Epithelial cell of prostate (primary cell): ENCODE measurements around the gene MYCBP2.

Experiments used
- DNase-seq: peaks from one replicate; pipeline ENCODE4 v3.0.0-alpha.2; 2011; ENCODE audit warnings: low read depth, low spot score
- H3K27ac ChIP-seq: fragments of 450-650 bp; 2 replicates; pipeline ENCODE4 v1.5.1; 2017; ENCODE audit warnings: mild to moderate bottlenecking

Gene MYCBP2

DNA sequence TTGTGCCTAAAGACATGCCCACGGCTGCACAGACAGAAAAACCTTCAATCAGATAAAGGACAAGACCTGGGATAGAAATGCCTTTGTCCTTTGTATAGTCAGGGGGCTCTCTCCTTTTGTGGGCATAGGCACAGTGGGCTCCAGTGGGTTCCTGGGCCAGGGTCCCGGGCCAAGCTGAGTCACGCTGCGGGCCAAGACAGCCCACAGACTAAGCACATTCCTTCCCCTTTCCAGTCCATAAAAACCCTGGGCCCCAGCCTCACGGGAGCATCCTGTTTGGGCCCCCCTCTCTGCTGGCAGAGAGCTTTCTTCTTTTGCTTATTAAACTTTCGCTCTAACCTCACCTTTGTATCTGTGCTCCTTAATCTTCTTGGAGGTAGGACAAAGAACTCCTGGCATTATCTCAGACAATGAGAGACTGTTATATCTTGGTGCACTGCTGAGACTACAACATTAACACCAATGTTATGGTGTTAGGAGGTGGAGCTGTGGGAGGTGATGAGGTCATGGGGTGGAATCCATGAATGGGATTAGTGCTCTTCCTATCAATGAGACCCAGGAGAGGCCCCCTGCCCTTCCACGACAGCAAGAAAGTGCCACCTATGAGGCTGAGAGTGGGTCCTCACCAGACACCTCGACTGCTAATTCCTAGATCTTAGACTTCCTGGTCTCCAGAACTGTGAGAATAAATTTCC, 279.1 kb downstream of the MYCBP2 start:
- H3K27ac ChIP-seq = no peak overlapping the region
- DNase-seq = no peak

DNA sequence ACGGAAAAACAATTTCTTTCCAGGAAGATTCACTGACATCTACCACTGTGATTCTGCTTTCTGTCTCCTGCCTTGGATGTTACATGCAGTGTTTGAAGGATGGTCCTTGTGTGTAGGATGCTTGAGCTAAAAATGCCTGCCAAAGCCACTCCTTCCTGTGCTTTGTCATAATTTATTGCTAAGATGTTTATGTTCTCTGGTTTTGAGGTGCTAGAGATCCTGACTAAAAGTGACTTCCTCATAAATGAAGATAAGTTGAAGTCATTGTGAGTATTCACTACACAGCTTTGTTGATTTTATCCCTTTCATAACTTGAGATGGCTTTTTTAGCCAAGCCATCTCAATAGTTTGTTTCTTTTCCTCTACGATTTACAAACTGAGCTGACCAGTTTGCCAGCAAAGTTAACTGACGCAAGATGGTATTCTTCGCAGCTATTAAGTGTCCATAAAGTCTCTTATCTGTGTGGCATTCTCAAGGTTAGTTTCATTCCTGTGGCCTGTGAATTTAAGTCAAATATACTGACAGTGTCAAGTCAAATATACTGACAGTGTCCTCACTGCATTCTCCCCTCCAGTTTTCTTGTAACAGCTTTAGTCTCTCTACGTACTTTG, 284.2 kb downstream of the MYCBP2 start:
- DNase-seq = no peak
- H3K27ac ChIP-seq = no peak overlapping the region

DNA sequence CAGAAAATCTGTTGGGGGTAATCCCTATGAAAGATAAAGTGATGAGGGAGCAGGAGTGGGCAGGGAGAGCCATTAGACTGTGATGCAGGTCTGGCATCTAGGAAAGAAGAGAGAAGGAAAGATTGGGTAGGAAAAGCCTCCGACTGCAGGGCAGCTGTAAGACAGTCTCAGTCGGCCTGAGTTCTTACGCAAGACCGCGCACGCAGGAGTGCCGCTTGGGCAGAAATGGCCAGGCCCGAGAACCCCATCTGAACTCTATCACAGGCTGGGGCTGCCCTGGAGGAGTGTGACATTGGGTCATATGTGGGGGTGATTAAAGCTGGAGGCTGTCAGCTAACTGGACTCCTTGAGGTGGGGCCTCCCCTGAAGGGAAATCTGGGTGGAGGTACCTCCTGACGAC, 286.1 kb downstream of the MYCBP2 start:
- DNase-seq = no peak

DNA sequence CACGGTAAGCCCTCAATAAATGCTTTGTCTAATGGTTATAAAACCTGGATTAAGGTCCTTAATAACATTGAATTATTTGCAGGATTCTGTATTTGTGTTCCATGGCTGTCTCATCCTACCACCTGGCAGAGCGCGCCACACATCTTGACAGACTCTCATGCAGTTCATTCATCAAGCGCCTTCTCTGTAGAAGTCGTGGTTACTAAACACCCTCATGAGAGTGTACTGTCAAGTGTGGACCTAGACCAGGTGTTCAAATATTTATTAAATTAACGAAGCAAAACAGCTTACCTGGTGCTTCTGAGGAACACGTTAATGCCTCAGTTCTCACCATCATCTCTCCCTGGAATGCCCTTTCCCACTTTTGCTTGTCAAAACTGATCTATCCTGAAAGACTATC, 286.8 kb downstream of the MYCBP2 start:
- no peak overlapping the region for H3K27ac ChIP-seq
- no peak for DNase-seq

More for the DNA sequence above, 286.1 kb downstream of the MYCBP2 start:
- no peak overlapping the region for H3K27ac ChIP-seq

DNA sequence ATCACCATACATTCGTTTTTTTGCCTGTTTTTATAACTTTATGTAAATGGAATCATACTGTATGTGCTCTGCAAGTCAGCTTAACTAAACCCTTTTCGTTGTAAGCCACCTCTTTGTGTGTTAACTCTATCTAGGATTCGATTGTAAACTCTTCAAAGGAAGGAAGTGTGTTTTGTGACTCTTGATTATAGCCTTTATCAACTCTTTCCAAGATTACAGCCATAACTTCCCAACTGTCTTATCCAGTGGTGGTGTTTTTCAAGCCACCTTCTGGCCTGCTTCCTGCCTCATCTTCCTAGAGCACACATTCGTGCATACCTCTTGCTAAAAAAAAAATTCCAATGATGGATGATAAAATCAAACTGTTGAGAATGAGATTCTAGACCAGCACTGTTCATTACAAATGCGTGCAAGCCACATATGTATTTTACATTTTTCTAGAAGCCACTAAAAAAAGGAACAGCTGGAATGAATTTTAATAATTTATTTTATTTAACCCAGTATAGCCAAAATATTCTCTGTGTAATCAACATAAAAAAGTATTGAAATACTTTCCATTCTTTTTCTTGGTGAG, 287.9 kb downstream of the MYCBP2 start:
- no peak overlapping the region for H3K27ac ChIP-seq
- DNase-seq = no peak

DNA sequence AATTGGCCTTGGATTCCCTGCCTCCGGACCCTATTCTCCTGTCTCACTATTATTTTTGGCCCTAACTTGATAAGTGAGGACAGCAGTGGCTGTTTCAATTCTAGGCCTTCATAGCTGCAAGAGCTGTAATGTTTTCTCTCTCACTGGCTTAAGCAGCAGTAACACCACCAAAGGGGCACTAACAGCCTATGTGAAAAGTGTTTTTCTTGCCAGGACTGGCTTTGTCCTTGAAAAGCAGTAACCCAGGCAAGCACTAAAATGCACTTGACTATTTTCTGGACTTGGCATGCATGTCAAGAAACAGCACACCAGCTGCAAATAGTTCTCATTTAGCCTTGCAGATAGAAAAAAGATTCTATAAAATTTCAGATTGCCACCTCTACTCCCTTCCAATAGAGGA, 290.6 kb downstream of the MYCBP2 start:
- no peak for DNase-seq

DNA sequence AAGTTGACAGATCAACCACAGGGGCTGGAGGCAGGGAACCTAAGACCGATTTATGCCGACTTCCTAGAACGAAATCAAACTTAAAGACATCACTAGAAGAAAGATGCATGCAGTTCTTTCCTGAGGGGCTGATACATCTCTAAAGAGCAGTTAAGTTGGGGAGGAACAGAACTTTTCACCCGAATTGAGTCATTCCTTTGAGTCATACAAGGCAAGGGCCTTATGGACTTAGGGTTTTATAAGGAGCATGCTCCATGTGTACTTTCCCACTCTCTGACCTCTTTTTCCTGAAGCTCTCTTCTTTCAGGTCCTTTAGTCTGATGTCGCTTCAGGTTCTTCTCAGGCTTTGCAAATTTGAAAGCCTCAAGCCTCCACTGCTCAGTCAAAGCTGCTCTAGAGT, 292.0 kb downstream of the MYCBP2 start:
- H3K27ac ChIP-seq = no peak overlapping the region
- no peak for DNase-seq

More for the DNA sequence above, 290.6 kb downstream of the MYCBP2 start:
- no peak overlapping the region for H3K27ac ChIP-seq

DNA sequence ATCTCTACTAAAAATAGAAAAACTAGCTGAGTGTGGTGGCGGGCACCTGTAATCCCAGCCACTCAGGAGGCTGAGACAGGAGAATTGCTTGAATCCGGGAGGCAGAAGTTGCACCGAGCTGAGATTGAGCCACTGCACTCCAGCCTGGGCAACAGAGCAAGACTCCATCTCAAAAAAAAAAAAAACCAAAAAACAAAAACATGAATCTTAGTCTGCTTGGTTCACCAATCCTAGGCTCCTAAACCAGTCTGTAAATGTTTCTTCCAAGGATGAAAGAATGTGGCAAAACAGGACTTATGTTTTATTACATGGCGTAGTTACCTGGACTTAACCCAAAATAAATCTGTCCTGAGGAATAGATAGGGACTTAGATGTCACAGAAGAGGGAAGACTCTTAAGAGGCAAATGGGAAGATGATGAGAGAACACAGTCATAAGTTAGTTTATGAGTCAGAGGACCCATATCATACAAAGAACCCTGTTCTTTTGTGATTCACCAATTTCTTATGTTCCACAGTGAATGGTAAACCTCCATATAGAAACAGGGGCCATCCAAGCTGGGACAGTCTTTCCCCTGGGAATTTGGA, 293.1 kb downstream of the MYCBP2 start:
- DNase-seq = no peak
- H3K27ac ChIP-seq = no peak overlapping the region

DNA sequence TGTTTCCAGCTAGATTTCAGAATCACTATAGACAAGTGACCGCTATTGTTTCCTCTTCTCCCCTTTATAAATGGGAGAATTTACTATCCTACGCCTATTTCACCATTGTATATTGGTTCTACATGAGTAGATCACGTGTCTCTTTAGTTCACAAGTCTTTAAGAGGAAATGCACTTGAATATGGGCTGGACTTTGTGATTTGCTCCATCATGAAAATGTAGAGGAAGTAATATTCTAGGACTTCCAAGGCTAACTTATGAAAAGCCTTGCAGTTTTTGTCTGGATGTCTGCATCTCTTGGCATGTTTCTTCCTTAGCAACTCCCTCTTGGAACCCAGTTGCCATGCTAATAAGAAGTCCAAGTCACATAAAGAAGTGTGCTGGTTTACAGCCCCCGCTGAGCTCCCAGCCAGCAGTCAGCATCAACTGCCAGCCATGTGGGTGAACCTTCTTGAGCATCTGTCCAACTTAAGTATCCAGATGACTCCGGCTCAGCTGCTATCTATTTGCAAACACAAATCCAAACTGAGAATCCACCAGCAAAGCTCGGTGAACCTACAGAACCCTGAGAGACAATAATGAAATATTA, 295.1 kb downstream of the MYCBP2 start:
- no peak for DNase-seq
- H3K27ac ChIP-seq = no peak overlapping the region

DNA sequence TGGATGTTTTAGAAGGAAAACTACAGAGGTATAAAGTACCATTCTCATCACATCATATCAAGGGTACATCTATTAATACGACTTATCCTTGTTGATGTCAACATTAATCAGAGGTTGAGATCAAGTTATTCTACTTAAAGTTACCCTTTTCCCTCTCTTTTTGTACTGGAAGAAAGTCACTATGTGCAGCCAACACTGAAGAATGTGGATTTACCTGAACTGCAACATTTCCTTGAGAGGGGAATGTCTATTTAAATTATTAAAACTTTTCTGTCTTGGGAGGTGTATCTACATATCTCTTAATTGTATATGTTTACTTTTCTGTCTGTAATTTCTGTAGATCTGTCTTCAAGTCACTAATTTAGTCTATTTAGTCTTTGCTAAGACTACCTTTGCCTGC, 297.5 kb downstream of the MYCBP2 start:
- no peak overlapping the region for H3K27ac ChIP-seq
- DNase-seq = no peak

DNA sequence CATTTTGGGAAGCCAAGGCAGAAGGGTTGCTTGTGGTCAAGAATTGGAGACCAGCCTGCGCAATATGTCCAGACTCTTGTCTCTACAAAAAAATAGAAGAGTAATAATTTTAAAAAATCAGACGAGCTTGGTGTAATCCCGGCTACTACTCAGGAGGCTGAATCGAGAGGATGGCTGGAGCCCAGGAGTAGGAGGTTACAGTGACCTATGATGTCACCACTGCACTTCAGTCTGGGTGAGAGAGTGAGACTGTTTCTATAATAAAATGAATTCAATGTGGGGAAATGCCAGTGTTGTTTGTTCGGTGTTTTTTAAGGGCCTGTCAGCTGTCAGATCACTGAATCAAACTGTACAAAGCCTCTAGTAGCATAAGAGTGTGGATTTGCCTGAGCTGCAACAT, 298.7 kb downstream of the MYCBP2 start:
- H3K27ac ChIP-seq = no peak overlapping the region
- no peak for DNase-seq

DNA sequence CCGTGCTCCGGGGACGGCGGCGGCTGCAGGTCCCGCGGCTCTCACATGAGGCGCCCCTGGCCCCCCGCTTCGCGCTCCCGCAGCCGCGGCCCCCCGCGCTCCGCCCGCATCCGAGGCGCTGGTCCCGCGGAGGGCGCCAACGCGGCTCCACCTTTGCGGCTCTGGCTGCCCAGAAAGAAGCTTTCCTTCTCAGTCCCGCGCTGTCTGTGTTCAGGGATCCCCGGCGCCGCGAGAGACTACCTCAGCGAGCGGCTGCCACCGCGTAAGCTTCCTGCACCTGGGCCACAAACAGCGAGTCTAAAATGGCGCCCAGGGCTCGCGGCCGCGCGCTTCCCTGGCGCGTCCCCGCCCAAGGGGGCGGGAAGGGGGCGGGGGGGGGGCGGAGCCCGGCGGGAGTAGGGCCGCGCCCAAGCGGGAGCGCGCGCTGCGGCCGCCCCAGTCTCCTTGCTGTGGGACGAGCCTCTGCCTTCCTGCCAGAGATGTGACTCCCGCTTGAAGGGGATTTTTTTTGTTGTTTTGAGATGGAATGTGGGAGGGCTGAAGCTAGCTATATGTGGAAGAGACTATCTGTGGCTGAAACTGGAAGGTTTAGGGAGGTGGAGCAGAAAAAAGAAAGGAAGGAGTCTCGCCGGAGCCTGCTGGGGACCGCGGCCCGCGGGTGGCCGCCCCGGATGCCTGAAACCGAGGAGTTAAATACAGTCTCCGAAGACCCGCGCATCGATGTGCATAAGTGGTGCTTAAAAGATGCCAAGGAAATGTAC, 299.9 kb downstream of the MYCBP2 start, which contains the start of gene FBXL3:
Gene FBXL3, minus strand, starts transcription at position 299 of the 761 bp plus-strand sequence. CDS start 5,299 bp downstream, outside the sequence.
- H3K27ac ChIP-seq = peak within 1 kb of the TSS; percentile 89
- DNase-seq = peak; percentile 31

DNA sequence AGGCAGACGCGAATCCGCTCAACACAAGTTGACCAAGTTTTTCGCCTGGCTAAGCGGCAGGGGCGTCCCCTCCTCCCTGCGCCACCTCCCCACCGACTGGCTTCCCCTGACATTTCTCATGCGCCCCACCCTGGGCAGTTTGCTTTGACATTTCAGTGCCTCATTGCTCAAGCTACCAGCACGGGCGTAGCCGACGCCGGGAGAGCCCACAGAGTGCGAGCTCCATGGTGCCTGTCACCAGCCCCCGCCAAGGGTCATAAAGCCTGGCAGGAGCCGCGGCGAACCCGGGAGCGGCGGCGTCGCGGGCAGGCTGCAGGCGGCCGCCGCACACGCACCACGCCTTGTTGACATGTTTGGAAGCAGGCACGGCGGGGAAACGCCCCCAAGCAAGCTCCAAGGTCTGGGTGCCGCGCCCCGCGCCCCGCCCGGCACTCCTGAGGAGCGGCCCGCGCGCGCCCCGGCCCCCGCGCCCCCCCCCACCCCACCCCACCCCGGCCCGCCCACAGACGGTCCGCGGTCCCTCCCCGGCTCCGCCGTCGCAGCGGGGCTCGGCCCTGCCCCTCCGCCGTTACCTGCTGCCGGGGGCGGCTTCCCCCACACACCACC, 300.5 kb downstream of the MYCBP2 start:
- DNase-seq = no peak
- H3K27ac ChIP-seq = peak overlapping the region; percentile 89

DNA sequence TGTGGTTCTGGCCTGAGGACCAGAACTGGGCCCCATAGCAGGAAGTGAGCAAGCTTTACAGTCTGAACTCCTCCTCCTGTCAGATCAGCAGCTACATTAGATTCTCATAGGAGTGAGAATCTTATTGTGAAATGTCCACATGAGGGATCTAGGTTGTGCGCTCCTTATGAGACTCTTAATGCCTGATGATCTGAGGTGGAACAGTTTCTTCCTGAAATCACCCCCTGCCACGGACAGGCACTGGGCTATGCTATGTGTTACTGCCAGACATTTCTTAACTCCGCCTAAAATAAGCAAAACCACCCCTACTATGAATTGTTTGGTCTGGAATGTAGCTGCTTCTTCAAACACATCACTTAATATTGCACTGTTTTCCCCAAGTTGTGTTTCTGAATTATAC, 304.6 kb downstream of the MYCBP2 start:
- no peak for DNase-seq
- H3K27ac ChIP-seq = no peak overlapping the region

DNA sequence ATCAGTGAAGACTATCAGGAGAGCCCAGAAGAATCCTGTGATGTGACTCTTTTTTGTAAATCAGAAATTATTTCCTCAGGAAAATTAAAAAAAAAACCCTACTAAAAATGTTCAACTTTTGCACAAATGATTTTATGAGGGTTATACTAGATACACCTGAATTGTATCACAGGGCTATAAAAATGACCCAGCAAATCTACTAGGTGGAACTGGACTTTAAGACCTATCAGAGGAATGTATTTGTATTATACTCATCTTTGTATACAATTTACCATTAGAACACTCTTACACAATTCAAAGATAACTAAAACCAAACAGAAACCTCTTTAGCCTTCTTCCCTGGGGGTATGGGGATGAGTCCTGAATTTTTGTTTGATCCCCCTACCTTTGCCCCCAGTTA, 307.1 kb downstream of the MYCBP2 start:
- no peak for DNase-seq
- H3K27ac ChIP-seq = no peak overlapping the region

DNA sequence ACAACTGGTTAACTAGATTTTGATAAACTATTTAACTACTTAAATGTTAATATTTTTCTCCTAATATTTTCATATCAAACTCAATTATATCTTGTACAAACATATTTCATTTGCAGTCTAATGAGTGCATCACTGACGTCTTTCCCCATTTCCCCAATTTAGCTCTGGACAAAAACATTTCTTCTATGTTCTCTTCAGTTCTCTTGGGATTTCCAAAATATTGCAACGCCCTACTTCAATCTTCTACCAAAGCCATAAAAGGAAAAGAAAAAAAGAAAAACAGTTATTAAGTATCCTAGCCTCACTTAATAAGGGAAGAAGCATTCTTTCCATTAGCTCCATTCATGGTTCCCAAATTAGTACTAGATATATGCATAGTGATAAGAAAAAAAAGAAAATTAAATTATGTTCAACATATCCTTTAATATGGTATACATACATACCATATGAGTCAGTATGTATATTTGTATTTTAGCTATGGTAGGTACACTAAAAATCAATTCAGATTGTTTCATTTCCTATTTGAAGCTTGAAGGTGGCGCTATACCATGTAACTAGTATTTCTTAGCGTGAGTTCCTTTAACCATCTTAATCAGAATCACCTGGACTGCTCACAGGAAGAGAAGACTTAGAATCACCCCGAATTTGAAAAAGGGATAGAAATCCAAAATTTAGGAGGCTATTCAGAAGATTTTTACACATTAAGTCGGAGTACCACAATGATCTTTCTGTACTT, 309.8 kb downstream of the MYCBP2 start:
- no peak for DNase-seq
- H3K27ac ChIP-seq = no peak overlapping the region

DNA sequence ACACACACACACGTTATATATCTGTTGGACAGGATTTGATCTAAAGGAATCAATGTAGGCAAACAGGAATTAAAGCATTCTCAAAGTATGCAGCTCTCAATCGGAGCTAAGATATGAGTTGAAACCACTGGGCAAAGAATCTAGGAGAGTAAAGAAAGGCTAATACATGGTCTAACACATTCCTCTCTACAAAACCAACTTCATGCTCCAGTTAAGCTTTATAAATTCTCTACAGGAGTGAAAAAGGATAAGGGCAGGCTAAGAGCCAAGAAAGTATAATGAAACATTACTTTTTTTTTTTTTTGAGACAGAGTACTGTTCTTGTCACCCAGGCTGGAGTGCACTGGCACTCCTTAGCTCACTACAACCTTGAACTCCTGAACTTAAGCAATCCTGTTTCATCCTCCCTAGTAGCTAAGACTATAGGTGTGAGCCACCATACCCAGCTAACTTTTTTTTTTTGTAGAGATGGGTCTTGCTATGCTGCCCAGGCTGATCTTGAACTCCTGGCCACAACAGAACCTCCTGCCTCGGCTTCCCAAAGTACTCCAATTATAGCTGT, 310.6 kb downstream of the MYCBP2 start:
- DNase-seq = no peak
- H3K27ac ChIP-seq = no peak overlapping the region

DNA sequence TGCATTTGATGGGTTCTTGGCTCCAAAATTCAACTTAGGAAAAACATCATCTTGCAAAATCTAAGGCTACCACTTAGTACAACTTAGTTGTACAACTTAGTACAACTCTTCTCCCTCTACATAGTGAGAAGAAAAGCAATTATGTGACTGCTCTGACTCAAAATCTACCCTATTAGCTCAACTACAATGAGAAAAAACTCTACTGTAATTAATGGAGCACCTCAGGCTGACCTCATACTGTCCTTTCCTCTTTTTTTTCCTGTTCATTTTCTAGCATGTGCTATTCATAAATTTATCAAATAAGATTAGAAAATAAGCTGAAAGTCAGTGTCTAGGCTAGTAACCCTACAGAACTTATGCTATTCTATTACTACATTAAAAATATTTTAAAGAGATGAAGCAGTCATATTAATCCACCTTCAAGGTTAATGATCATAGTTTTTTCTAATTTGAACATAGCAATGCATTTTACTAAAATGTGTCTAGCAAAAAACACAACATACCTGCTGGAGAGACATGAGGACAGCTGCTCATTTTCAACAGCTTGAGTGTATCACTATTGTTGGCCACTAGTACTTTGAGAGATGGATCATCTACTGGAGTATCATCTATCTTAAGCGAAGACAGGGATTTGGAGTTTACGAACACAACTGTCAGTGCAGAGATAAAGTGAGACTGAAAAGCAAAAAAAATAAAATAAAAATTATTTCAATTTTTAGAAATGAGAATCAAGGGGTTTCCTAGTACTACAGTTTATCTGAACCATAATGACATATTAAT, 311.8 kb downstream of the MYCBP2 start:
- DNase-seq = no peak
- no peak overlapping the region for H3K27ac ChIP-seq
